GM12874 (cell line): ENCODE measurements around the gene ZNRF2.

Source experiments
- CTCF ChIP-seq: IDR thresholded peaks from 2 replicates; pipeline ENCODE4 v1.5.1; 2011; ENCODE audit warnings: low read depth, mild to moderate bottlenecking, control low read depth, low read length, moderate library complexity; ENCODE audit not compliant: insufficient read depth

ZNRF2 gene

DNA sequence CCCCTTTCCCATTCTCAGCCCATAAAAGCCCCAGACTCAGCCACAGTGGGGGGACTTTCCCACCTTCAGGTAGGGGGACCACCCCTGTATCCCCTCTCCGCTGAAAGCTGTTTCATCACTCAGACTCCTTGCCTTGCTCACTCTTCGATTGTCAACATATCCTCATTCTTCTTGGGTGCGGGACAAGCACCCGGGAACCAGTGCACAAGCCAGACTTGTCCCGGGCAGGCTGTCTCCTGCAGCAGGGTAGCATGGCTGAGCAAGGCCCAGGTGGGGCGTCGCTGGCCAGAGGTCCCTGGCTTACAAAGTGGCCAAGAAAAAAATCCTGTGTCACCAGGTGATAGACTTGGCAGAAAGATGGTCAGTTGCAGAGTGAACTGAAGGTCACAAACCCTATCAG is 129.5 kb downstream of the ZNRF2 start:
- TF ChIP-seq CTCF, result no peak
